Measurements from ENCODE around the gene NCAM1. TPM values are rescaled to one million over a fixed set of nuclear protein-coding genes. Genes with fewer than 3 reads are reported as not detected.

Gene NCAM1
- total and polyA plus RNA-seq, 2 donors (not counting 1 experiment from before 2014, with no cell fraction given) = 0.17 to 2.6 TPM

GRCh38 chr11:113317339-113317738 lies 356.1 kb downstream of the NCAM1 start:
- no peaks in the 10 kb centered on the region for H3K4me1 ChIP-seq (ENCODE audit: control insufficient read depth, extremely low read depth, insufficient read depth, low read length)
- H3K36me3 ChIP-seq (ENCODE audit: control insufficient read depth, insufficient read depth, low read length) = no peaks in the 10 kb centered on the region
- H3K9me3 ChIP-seq (ENCODE audit: control insufficient read depth, insufficient read depth, low read depth, low read length) = no peaks in the 10 kb centered on the region
- no peaks in the 10 kb centered on the region for H3K27me3 ChIP-seq (ENCODE audit: control insufficient read depth, insufficient read depth, low read length)
- H3K27ac ChIP-seq (ENCODE audit: insufficient read depth, low read length) = no peak overlapping the region
- H3K4me3 ChIP-seq (replicated peaks in 1 of 4; ENCODE audit: control extremely low read depth in 1 of 4, insufficient read depth in 1 of 4, low read depth in 3 of 4, low read length in 4 of 4) = no peak overlapping the region
- no peak overlapping the region for H3K9ac ChIP-seq (ENCODE audit: insufficient read depth, low read length)
- H3K4me2 ChIP-seq (ENCODE audit: extremely low read depth, insufficient read depth, low read length) = no peak overlapping the region
- no peak for DNase-seq (ENCODE audit: low read depth in 2 of 2)
- H4K20me1 ChIP-seq (ENCODE audit: control insufficient read depth, extremely low read depth, insufficient read depth, low read length) = no peaks in the 10 kb centered on the region
- H2AFZ ChIP-seq (ENCODE audit: low read length) = no peak overlapping the region
- TF ChIP-seq, protein P1, sequence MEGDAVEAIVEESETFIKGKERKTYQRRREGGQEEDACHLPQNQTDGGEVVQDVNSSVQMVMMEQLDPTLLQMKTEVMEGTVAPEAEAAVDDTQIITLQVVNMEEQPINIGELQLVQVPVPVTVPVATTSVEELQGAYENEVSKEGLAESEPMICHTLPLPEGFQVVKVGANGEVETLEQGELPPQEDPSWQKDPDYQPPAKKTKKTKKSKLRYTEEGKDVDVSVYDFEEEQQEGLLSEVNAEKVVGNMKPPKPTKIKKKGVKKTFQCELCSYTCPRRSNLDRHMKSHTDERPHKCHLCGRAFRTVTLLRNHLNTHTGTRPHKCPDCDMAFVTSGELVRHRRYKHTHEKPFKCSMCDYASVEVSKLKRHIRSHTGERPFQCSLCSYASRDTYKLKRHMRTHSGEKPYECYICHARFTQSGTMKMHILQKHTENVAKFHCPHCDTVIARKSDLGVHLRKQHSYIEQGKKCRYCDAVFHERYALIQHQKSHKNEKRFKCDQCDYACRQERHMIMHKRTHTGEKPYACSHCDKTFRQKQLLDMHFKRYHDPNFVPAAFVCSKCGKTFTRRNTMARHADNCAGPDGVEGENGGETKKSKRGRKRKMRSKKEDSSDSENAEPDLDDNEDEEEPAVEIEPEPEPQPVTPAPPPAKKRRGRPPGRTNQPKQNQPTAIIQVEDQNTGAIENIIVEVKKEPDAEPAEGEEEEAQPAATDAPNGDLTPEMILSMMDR (conservative IDR thresholded peaks at IDR 0.05 in 1 of 2, IDR thresholded peaks at IDR 0.05 in 1 of 2; ENCODE audit: low read depth in 1 of 2, low read length in 2 of 2) = no peak
- no peak for TF ChIP-seq EZH2 (IDR thresholded peaks at IDR 0.05; ENCODE audit: low read length, missing control alignments)
- no peaks in the 10 kb centered on the region for H3K79me2 ChIP-seq (ENCODE audit: control insufficient read depth, insufficient read depth, low read length)

DNA sequence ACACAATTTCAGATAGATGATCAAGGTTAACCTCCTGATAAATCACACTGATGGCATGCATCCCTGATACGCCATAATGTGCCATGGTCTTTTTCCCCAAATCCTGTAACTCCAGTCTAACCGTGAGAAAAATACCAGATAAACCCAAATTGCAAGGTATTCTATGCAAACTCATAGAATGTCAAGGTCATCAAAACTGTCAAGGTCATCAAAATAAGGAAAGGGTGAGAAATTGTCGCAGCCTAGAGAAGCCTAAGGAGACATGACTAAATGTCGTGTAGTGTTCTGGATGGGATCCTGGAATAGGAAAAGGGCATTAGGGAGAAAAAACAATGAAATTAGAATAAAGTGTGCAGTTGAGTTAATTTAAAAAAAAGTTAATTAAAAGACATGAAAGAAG lies 357.9 kb downstream of the NCAM1 start:
- TF ChIP-seq, protein P1 (conservative IDR thresholded peaks at IDR 0.05 in 1 of 2, IDR thresholded peaks at IDR 0.05 in 1 of 2; ENCODE audit: low read depth in 1 of 2, low read length in 2 of 2) = no peak
- no peak for TF ChIP-seq EZH2 (IDR thresholded peaks at IDR 0.05; ENCODE audit: low read length, missing control alignments)
- Histone ChIP-seq H3K27me3 (ENCODE audit: control insufficient read depth, insufficient read depth, low read length) (no peaks in the 10 kb centered on the region), H3K9me3 (ENCODE audit: control insufficient read depth, insufficient read depth, low read depth, low read length) (no peaks in the 10 kb centered on the region), H4K20me1 (ENCODE audit: control insufficient read depth, extremely low read depth, insufficient read depth, low read length) (no peaks in the 10 kb centered on the region), H3K4me3 (replicated peaks in 1 of 4; ENCODE audit: control extremely low read depth in 1 of 4, insufficient read depth in 1 of 4, low read depth in 3 of 4, low read length in 4 of 4) (no peak overlapping the region), H3K79me2 (ENCODE audit: control insufficient read depth, insufficient read depth, low read length) (no peaks in the 10 kb centered on the region), H3K27ac (ENCODE audit: insufficient read depth, low read length) (no peak overlapping the region), H3K36me3 (ENCODE audit: control insufficient read depth, insufficient read depth, low read length) (no peaks in the 10 kb centered on the region), H3K9ac (ENCODE audit: insufficient read depth, low read length) (no peak overlapping the region), H3K4me1 (ENCODE audit: control insufficient read depth, extremely low read depth, insufficient read depth, low read length) (no peaks in the 10 kb centered on the region), H2AFZ (ENCODE audit: low read length) (no peak overlapping the region), H3K4me2 (ENCODE audit: extremely low read depth, insufficient read depth, low read length) (no peak overlapping the region)
- DNase-seq (ENCODE audit: low read depth in 2 of 2) = no peak

- H3K36me3 ChIP-seq (ENCODE audit: control insufficient read depth, insufficient read depth, low read length) = no peaks in the 10 kb centered on the region
- DNase-seq (ENCODE audit: low read depth in 2 of 2) = no peak
- no peaks in the 10 kb centered on the region for H3K27me3 ChIP-seq (ENCODE audit: control insufficient read depth, insufficient read depth, low read length)
- no peak overlapping the region for H2AFZ ChIP-seq (ENCODE audit: low read length)
- TF ChIP-seq EZH2 (IDR thresholded peaks at IDR 0.05; ENCODE audit: low read length, missing control alignments) = no peak
- TF ChIP-seq, protein P1 (conservative IDR thresholded peaks at IDR 0.05 in 1 of 2, IDR thresholded peaks at IDR 0.05 in 1 of 2; ENCODE audit: low read depth in 1 of 2, low read length in 2 of 2) = no peak
- no peaks in the 10 kb centered on the region for H4K20me1 ChIP-seq (ENCODE audit: control insufficient read depth, extremely low read depth, insufficient read depth, low read length)
- H3K27ac ChIP-seq (ENCODE audit: insufficient read depth, low read length) = no peak overlapping the region
- H3K9ac ChIP-seq (ENCODE audit: insufficient read depth, low read length) = no peak overlapping the region
- H3K4me1 ChIP-seq (ENCODE audit: control insufficient read depth, extremely low read depth, insufficient read depth, low read length) = no peaks in the 10 kb centered on the region
- H3K4me2 ChIP-seq (ENCODE audit: extremely low read depth, insufficient read depth, low read length) = no peak overlapping the region
- no peaks in the 10 kb centered on the region for H3K79me2 ChIP-seq (ENCODE audit: control insufficient read depth, insufficient read depth, low read length)
- H3K4me3 ChIP-seq (replicated peaks in 1 of 4; ENCODE audit: control extremely low read depth in 1 of 4, insufficient read depth in 1 of 4, low read depth in 3 of 4, low read length in 4 of 4) = no peak overlapping the region
- H3K9me3 ChIP-seq (ENCODE audit: control insufficient read depth, insufficient read depth, low read depth, low read length) = no peaks in the 10 kb centered on the region
Measured at GRCh38 chr11:113322158-113322557, 360.9 kb downstream of the NCAM1 start.

Measured in fibroblast of lung (primary cell).